Right lobe of liver (tissue), 6 donors: ENCODE results near the gene LGR4. TPM values are rescaled to one million over a fixed set of nuclear protein-coding genes. Genes with fewer than 3 reads are reported as not detected.

ENCODE experiments used
- ATAC-seq, 4 donors: fragments of 200-7000 bp; cut with Tn5 transposase; one replicate each; pipeline ENCODE4 v1.9.1; 2020; ENCODE audit warnings: mild to moderate bottlenecking in 4 of 4, moderate library complexity in 4 of 4
- DNase-seq, 3 donors: peaks; one replicate each; pipeline ENCODE4 v3.0.0-alpha.2; 2020
- H3K27ac ChIP-seq, 3 donors: fragments of 200-600 bp; one replicate each; pipeline ENCODE4 v1.8.0; 2022
- H3K27me3 ChIP-seq, 2 donors: fragments of 200-600 bp; one replicate each; pipeline ENCODE4 v1.8.0; 2022
- H3K36me3 ChIP-seq, 4 donors: fragments of 200-600 bp; sonication (generic) in 1 of 4; one replicate each; pipeline versions ENCODE4 v1.5.1 to v1.8.0; 2017 to 2022; ENCODE audit warnings: control low read depth in 1 of 4
- H3K4me1 ChIP-seq, 4 donors: fragments of 200-600 bp; sonication (generic) in 1 of 4; one replicate each; pipeline versions ENCODE4 v1.5.1 to v1.8.0; 2017 to 2022; ENCODE audit warnings: control low read depth in 1 of 4
- H3K4me3 ChIP-seq, 3 donors: fragments of 200-600 bp; one replicate each; pipeline ENCODE4 v1.8.0; 2022
- H3K9me3 ChIP-seq, 4 donors: fragments of 200-600 bp; sonication (generic) in 1 of 4; one replicate each; pipeline versions ENCODE4 v1.5.1 to v1.8.0; 2017 to 2022; ENCODE audit warnings: control low read depth in 1 of 4
- CTCF ChIP-seq, 4 donors: fragments of 200-600 bp in 3 of 4; fragments of 450-650 bp in 1 of 4; IDR thresholded peaks; one replicate each; pipeline versions ENCODE4 v1.5.1 to v1.8.0; 2016 to 2022; ENCODE audit warnings: antibody characterized with exemption in 4 of 4, mild to moderate bottlenecking in 2 of 4
- POLR2A ChIP-seq: fragments of 450-650 bp; IDR thresholded peaks from one replicate; pipeline ENCODE4 v1.6.1; 2017; ENCODE audit warnings: antibody characterized with exemption, mild to moderate bottlenecking
- WGBS: methylation state at CpG from one replicate; pipeline ENCODE4 v1.1.6; 2018; ENCODE audit warnings: low coverage, low lambda C conversion rate; ENCODE audit not compliant: insufficient coverage; ENCODE audit errors: missing lambda C conversion rate; 5-methylcytosine and 5-hydroxymethylcytosine counted together
- intact Hi-C, 2 donors: fragments of 100-400 bp; cut with DNase I; formaldehyde crosslinking; loops; one replicate each; pipeline versions ENCODE4 v1.11.2 to v1.14.1; 2022
- total RNA-seq, 6 experiments: library from RNA; depleted of rRNA in 2 of 6; stranded (reverse); fragments of >200 nt in 2 of 6; fragmentation: NEBNext Ultra II Directional in 3 of 6; extraction: Animal tissue kit (Norgen Biotek cat#: 25700) in 3 of 6; gene quantifications; one replicate each; pipeline versions ENCODE4 v1.1.0 to v1.2.4, GENCODE V29; 2016 to 2023
- donor health status: DM: no; HTN: yes; CAD: no.
- donor health status: DM: no; HTN: no; CAD: no.
- donor health status: DM: no; HTN: no; CAD: no.
- donor health status: DM: no; HTN: yes; CAD: no.
- donor health status: DM: no; HTN: yes; CAD: no.

Gene LGR4
- total RNA-seq, 6 experiments from 2014 or later = 32.5 to 46.3 (median 44.1) TPM

GRCh38 chr11:27464909-27465308 is 7.7 kb downstream of the LGR4 start:
- 56% methylated on average over 2 of the region's 2 CpGs for WGBS
- intact Hi-C loops = no loop called here
- peak overlapping the region in 2 of 3 donors; percentile 20 to 36 for H3K27ac ChIP-seq

GRCh38 chr11:27464289-27464696 is 8.3 kb downstream of the LGR4 start:
- no peak for ATAC-seq
- no peak for TF ChIP-seq CTCF (IDR thresholded peaks at IDR 0.05)
- no peak for TF ChIP-seq POLR2A
- Histone ChIP-seq H3K27ac (peak overlapping the region in 2 of 3 donors; percentile 20 to 24), H3K27me3 (no peaks in the 10 kb centered on the region), H3K36me3 (no peaks in the 10 kb centered on the region), H3K4me1 (peaks cover 0 to 72% (median 11%) of the 10 kb centered on the region in 4 donors), H3K4me3 (no peak overlapping the region), H3K9me3 (no peaks in the 10 kb centered on the region)
- intact Hi-C loops = no loop called here
- DNase-seq = no peak
- WGBS = 70% methylated on average over 2 of the region's 2 CpGs

More at GRCh38 chr11:27464909-27465308, 7.7 kb downstream of the LGR4 start:
- Histone ChIP-seq H3K9me3 (no peaks in the 10 kb centered on the region), H3K36me3 (no peaks in the 10 kb centered on the region), H3K4me1 (peaks cover 0 to 75% (median 11%) of the 10 kb centered on the region in 4 donors), H3K4me3 (no peak overlapping the region), H3K27me3 (no peaks in the 10 kb centered on the region)
- ATAC-seq (no peak), DNase-seq (no peak)
- no peak for TF ChIP-seq CTCF (IDR thresholded peaks at IDR 0.05)

- Histone ChIP-seq H3K27ac (no peak overlapping the region), H3K4me1 (peaks cover 0 to 57% (median 11%) of the 10 kb centered on the region in 4 donors), H3K9me3 (no peaks in the 10 kb centered on the region), H3K27me3 (no peaks in the 10 kb centered on the region), H3K4me3 (no peak overlapping the region), H3K36me3 (no peaks in the 10 kb centered on the region)
- TF ChIP-seq POLR2A = no peak
- ATAC-seq = no peak
- DNase-seq = no peak
- intact Hi-C loops = no loop called here
- 66% methylated on average over 5 of the region's 5 CpGs for WGBS
Observed at GRCh38 chr11:27462543-27462942, 10.0 kb downstream of the LGR4 start.

- WGBS = 44% methylated on average over 5 of the region's 5 CpGs
- DNase-seq (no peak), ATAC-seq (peak in 3 of 4 donors; percentile 16 to 58 (median 19))
- Histone ChIP-seq H3K27me3 (no peaks in the 10 kb centered on the region), H3K36me3 (no peaks in the 10 kb centered on the region), H3K9me3 (no peaks in the 10 kb centered on the region), H3K4me3 (no peak overlapping the region), H3K4me1 (peaks cover 0 to 56% (median 14%) of the 10 kb centered on the region in 4 donors), H3K27ac (peak overlapping the region in 2 of 3 donors; percentile 4 to 14)
- TF ChIP-seq POLR2A (no peak), CTCF (IDR thresholded peaks at IDR 0.05) (no peak)
- intact Hi-C loops = no loop called here
Observed at GRCh38 chr11:27460158-27460978, 12.2 kb downstream of the LGR4 start.

- no peak for TF ChIP-seq POLR2A
- no peak for TF ChIP-seq CTCF (IDR thresholded peaks at IDR 0.05)
- no peak for DNase-seq
- Histone ChIP-seq H3K4me1 (peaks cover 0 to 57% (median 15%) of the 10 kb centered on the region in 4 donors), H3K9me3 (no peaks in the 10 kb centered on the region), H3K36me3 (no peaks in the 10 kb centered on the region), H3K27ac (no peak overlapping the region), H3K27me3 (no peaks in the 10 kb centered on the region), H3K4me3 (no peak overlapping the region)
- no peak for ATAC-seq
- 85% methylated on average over 6 of the region's 6 CpGs for WGBS
- intact Hi-C loops = no loop called here
Observed at GRCh38 chr11:27459191-27459590, 13.4 kb downstream of the LGR4 start.
